GM12875 (cell line): ENCODE data around the gene ABLIM2.

Experiments used
- H3K4me3 ChIP-seq: one replicate; pipeline ENCODE4 v1.5.1; 2011; ENCODE audit warnings: low read depth, low read length, control low read depth
- TF ChIP-seq, protein P1 (sequence below): IDR thresholded peaks from 2 replicates; pipeline ENCODE4 v1.5.1; 2011; ENCODE audit warnings: low read depth, mild to moderate bottlenecking, control low read depth, inconsistent platforms, low read length, moderate library complexity, borderline replicate concordance; ENCODE audit not compliant: insufficient read depth

ABLIM2 gene

DNA sequence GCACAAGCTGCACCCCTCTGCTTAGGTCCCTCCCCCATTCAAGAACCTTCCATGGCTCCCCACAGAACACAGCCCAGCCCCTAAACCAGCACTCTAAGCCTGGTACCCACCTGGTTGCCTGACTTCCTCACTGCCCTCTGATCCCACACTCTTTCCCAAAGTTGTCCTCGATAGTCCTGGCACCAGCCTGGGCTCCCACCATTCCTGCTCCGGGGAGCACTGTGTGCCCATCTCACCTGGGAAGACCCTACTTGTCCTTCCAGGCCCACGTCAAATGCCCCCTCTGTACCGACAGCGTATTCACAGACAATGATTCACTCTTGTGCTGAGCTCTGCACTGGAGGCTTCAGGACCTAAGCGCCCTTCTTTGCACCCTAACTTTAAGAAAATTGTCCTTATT lies 40.1 kb downstream of the ABLIM2 start:
- TF ChIP-seq, protein P1, sequence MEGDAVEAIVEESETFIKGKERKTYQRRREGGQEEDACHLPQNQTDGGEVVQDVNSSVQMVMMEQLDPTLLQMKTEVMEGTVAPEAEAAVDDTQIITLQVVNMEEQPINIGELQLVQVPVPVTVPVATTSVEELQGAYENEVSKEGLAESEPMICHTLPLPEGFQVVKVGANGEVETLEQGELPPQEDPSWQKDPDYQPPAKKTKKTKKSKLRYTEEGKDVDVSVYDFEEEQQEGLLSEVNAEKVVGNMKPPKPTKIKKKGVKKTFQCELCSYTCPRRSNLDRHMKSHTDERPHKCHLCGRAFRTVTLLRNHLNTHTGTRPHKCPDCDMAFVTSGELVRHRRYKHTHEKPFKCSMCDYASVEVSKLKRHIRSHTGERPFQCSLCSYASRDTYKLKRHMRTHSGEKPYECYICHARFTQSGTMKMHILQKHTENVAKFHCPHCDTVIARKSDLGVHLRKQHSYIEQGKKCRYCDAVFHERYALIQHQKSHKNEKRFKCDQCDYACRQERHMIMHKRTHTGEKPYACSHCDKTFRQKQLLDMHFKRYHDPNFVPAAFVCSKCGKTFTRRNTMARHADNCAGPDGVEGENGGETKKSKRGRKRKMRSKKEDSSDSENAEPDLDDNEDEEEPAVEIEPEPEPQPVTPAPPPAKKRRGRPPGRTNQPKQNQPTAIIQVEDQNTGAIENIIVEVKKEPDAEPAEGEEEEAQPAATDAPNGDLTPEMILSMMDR = no peak
- no peak overlapping the region for H3K4me3 ChIP-seq

DNA sequence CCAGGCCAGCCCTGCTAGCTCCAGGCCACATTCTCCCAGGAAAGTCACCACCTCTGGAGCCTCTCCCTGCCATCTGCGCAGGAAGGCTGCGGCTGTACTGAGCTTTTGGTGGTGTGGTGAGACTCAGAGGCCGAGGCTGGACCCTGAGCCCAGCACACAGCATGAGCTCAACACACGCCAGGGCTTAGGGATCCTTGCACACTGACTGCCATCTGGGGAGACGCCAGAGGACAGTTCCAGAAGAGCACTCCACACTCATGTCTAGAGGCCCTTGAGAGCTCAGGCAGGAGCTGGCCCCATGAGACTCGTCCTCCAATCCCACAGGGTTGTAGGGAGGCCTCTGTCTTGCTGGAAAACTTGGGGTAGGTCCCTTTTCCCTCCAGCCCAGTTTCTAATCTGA lies 40.6 kb downstream of the ABLIM2 start:
- no peak overlapping the region for H3K4me3 ChIP-seq
- TF ChIP-seq, protein P1 = no peak

DNA sequence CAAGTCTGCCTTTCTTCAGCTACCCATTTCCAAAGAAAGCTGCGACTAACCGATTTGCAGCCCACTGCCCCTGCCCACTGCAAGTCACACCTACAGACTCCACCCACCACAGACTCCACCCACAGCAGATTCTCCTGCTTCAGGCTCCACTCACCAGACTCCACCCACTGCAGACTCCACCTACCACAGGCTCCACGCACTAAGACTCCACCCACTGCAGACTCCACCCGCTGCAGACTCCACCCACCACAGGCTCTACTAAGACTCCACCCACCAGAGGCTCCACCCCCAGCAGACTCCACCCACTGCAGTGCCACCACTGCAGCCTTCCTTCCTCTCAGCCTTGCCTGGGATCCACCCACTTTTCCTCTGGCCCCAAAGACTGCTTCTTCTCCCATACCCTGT lies 41.3 kb downstream of the ABLIM2 start:
- TF ChIP-seq, protein P1 = no peak
- no peak overlapping the region for H3K4me3 ChIP-seq

DNA sequence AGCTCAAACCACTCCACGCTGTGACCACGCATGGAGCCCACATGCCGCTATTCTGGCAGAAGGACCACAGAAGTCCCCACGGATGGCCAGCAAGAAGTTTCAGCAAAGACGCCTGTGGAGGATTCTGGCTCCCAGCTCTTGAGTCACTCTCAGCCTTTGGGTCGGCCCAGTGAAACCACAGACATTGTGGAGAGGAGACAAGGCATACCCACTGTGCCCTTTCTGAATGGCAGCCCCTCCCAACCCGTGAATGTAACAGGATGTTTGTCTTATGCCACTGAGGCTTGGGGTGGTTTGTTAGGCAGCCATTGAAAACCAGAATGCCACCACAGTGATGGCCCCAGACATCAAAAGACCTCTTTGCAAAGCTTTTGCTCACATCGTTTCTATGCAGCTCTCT lies 42.7 kb downstream of the ABLIM2 start:
- TF ChIP-seq, protein P1 = no peak
- H3K4me3 ChIP-seq = no peak overlapping the region

DNA sequence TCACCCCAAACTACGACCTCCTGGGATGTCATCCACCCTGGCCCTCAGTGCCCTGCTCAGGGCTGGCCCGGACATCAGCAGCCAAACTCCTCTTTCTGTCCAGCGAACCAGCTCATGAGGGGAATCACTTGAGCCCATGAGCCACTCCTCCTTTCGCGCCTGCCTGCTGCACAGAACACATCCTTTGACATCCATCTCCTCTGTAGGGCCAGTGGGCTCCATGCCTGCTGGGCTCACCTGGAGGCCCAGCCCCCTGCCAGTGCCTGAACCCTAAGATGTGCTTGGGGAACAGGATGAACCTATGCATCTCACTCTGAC lies 43.5 kb downstream of the ABLIM2 start:
- TF ChIP-seq, protein P1 = no peak
- no peak overlapping the region for H3K4me3 ChIP-seq

DNA sequence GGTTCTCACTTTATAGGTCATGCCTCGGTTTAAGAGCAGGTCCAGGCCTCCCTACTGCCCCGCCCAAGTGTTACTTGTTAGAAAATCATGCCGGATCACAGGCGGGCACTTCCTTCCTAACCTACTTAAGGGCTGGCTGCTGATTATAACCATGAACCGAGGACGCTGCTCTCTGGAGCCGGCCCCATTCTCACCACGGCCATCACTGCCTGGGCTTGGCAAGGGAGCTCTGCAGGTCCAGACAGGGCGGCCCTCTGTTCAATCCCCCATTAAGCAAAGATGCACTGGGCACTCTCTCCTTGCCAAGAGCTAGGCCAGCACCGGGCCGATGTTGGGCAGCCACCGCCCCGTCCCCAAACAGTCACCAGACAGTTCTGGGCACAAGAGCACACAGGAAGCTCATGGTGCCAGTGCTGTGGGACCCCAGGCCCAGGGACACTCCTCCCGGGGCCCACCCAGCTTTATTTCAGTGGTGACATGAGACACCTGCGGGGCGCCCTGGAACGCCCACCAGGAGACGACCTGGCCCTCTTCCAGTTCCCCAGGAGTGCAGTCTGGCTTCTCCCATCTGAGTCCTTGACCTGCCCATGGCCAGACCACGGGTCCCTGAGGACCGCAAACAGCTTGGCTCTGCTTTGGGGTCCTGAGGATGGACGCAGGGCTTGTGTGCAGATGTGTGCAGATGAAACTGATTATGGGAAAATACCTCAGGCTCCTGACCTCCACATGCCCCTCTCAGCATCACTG lies 44.0 kb downstream of the ABLIM2 start:
- no peak overlapping the region for H3K4me3 ChIP-seq
- TF ChIP-seq, protein P1 = no peak

DNA sequence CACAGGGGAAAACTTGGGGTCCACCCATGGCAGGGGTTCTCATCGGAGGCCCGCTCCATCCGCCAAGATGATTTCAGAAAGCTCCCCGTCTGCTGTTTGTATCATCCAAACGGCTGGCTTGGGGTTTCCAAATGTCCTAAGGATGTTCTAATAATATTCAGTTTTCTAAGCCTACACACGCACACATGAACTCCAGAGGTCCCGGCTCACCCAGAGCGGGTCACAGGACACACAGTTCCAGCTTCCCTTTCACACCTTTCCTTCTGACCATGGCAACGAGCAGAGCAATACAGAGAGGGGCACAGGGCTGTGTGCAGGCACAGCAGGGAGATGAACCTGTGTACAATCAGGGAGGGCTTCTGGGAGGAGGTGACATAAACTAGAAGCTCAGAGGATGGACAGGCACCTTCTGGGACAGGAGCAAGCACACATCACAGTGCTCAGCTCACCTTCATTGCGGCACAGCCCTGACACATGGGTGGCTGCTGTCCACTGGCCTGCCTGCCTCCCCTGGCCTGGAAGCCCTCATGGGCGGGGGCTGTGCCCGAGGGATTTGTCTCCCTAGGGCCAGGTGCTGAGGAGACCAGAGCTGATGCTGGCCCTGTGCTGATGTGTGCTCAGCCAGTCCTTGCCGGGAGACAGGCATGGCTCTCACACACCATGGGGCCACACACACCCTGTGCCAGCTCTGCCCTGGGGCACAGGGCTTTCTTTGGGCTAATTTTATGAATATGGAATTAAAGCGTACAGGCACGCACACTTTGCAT lies 44.8 kb downstream of the ABLIM2 start:
- no peak overlapping the region for H3K4me3 ChIP-seq
- TF ChIP-seq, protein P1 = no peak
